T-helper 2 cell treated with Interferon-gamma antibody and Interleukin-4, amounts not matched to agents 100 ng/mL and 5 ng/mL, for 36 hours (primary cell): ENCODE results near the gene STK38. TPM values are rescaled to one million over a fixed set of nuclear protein-coding genes. Genes with fewer than 3 reads are reported as not detected.
"Not testable (repeated sequence)": the region's sequence is repeated elsewhere in the genome, so short reads cannot be mapped to it uniquely, and the experiment has no call there.

Experiments used
- intact Hi-C: fragments of 100-400 bp; cut with micrococcal nuclease; formaldehyde crosslinking; loops from one replicate; pipeline ENCODE4 v1.15.1; 2023
- total RNA-seq: library from RNA; stranded (reverse); gene quantifications from 2 replicates; pipeline ENCODE4 v1.2.3, GENCODE V29; 2022

Gene STK38
- total RNA-seq, 1 donor from 2014 or later, result 75.8 TPM

GRCh38 chr6:36491378-36491965, 55.8 kb downstream of the STK38 start:
- intact Hi-C loops, result no loop called here

GRCh38 chr6:36489426-36489825, 57.9 kb downstream of the STK38 start:
- intact Hi-C loops, result no loop called here

DNA sequence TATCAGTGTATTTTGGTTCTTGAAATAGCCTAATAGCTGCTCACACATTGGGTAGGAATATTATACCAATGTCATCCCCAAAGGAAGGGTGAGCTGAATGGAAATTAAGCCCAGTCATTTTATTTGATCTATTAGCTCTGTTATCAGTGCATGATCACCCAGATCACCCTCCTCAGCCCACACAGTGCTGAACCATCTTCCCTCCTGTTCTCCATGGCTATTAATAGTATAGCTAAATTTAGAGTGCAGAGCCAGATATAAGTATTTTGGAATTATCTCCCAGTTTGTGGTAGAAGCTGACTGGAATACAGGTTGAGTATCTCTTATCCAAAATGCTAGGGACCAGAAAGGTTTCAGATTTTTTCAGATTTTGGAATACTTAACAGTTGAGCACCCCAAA, 59.1 kb downstream of the STK38 start:
- intact Hi-C loops, result no loop called here

GRCh38 chr6:36487698-36488097, 59.6 kb downstream of the STK38 start:
- intact Hi-C loops, result no loop called here

DNA sequence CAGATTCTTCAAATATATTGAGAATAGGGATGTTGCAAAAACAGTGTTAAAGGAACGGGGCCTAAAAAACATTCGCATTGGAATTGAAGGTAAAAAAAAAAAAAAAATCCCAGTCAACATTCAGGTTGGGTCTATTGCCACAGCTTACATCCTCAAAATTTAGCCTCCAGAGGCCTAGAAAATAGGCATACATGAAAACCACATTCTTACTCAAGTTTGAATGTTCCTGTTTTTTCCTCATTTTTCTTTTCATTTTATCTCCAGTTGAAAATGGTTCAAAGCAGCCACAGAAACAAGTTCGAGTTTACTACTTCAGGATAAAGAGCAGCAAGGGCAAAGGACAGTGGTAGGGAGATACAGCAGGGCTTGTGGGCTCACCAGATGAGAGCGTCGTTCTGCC, 62.5 kb downstream of the STK38 start:
- intact Hi-C loops, result no loop called here

DNA sequence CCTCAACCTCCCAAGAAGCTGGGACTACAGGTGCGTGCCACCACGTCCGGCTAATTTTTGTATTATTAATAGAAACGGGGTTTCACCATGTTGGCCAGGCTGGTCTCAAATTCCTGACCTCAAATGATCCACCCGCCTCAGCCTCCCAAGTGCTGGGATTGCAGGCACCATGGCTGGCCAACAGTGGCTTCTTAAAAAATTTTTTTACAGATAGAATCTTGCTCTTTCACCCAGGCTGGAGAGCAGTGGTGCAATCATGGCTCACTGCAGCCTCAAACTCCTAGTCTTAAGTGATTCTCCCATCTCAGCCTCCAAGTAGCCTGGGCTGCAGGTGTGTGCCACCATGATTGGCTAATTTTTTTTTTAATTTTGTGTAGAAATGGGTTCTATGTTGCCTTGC, 64.0 kb downstream of the STK38 start:
- intact Hi-C loops, result not testable (repeated sequence)

GRCh38 chr6:36479256-36479655, 68.0 kb downstream of the STK38 start:
- intact Hi-C loops, result no loop called here

DNA sequence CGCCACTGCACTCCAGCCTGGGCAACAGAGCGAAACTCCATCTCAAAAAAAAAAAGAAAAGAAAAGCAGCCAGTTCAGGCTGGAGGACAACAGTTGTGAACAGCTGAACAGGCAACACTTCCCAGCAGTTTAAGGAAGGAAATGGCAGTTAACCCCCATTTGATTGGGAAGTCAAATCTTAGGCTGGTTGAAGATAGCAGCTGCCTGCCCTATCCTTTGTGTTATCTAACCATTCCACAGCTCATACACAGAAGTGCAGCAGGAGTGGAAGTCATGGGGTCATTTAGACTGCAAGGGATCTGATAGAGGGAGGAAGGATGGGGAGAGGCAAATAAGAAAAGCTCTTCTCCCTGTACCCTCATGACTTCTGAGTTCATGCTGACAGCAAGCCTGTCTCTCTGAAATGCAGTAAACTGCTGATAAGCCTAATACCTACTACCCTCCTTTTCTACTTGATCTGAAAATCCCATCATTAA, 69.2 kb downstream of the STK38 start:
- intact Hi-C loops, result no loop called here

DNA sequence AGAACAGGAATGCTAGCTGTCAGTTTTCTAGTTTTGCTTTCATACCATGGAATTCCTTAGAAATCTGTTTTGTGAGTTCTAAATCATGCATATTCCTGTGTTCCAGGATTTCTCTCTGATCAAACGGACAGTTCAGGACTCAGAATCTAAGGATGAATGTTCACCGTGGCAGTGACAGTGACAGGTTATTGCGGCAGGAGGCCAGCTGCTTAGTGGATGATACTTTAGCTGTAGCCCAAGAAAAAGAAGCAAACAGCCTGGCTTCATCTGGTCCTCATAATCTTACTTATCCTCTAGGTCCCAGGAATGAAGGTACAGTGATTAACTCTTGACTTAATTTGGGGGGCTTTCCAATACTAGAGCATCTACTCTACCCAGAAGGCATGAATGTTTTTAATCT, 77.3 kb downstream of the STK38 start:
- intact Hi-C loops, result no loop called here

GRCh38 chr6:36469148-36469661, 78.1 kb downstream of the STK38 start:
- intact Hi-C loops, result no loop called here

DNA sequence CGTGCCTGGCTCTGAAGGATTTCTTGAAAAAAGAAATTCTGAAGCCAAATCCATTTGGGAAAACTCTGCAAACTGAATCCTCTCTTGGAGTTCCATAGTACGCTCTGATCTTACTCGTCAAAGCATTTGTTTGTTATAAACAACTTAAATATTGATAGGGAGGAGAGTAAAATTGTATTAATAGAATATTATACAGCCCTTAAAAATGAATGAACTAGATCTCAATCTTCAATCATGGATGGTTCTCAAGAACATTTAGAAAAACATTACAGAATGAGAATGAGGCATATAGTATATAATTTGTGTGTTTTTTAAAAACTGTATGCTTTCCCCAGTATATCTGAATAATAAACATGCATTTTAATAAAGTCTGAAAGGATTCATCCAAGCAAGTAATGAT, 79.7 kb downstream of the STK38 start:
- intact Hi-C loops, result no loop called here

GRCh38 chr6:36464233-36464632, 83.0 kb downstream of the STK38 start:
- intact Hi-C loops, result no loop called here

DNA sequence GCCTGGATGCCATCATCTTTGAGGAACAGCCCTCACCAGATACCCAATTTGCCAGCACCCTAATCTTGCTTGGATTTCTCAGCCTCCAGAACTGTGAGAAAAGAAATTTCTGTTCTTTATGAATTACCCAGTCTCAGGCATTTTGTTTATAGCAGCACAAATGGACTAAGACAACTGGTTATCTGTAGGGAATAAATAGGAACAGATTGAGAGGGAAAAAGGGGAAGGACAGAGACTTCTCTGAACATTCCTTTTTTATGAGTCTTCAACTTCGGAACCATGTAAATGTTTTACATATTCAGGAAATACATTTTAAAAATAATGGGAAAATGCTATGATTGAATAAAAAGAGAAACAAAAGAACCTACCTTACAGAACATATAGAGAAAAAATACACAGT, 83.6 kb downstream of the STK38 start:
- intact Hi-C loops, result no loop called here

DNA sequence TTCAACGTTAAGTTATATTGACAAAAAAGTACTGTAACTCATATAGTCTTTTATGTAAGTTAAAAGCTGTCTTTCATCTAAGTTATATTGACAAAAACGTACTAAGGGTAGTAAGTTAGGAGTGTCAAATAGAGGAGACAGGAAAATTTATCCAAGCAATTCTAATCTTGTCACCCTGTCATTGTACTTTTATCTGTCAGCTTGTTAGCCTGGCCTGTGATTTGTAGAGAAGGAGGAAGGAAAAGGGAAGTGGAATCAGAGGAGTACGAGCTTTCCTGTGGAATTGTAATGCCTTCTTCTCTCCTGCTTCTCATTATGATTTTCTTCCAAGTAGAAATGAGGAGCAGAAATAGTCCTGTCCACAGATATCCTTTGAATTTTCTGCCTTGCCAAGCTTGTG, 85.6 kb downstream of the STK38 start:
- intact Hi-C loops, result no loop called here

- intact Hi-C loops, result no loop called here
These were observed 86.4 kb downstream of the STK38 start for GRCh38 chr6:36460916-36461315.

DNA sequence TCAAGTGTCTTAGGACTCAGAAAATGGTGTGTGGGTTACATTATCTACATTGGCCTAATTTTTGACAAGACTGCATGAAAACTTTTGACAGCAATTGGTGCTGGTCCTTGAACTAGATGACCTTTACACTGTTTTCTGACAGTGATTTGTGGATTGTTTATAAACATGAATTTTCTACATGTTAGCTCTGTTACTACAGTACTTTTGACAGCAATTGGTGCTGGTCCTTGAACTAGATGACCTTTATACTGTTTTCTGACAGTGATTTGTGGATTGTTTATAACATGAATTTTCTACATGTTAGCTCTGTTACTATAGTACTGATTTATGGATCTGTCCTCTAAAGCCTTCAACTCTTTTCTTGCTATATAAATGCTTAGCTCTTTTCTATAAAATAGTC, 87.8 kb downstream of the STK38 start:
- intact Hi-C loops, result no loop called here

- intact Hi-C loops, result no loop called here
These were observed 91.7 kb downstream of the STK38 start for GRCh38 chr6:36455486-36456027.

DNA sequence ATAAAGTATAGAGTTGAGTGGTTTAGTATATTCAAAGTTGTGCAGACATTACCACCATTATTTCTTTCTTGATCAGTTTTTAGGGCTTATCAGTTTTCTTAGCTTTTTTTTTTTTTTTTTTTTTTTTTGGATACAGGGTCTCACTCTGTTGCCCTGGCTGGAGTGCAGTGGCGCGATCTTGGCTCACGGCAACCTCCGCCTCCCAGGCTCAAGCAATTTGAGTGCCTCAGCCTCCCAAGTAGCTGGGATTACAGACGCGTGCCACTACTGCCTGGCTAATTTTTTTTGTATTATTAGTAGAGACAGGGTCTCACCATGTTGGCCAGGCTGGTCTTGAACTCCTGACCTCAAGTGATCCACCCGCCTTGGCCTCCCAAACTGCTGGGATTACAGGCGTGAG, 94.4 kb downstream of the STK38 start:
- intact Hi-C loops, result not testable (repeated sequence)

DNA sequence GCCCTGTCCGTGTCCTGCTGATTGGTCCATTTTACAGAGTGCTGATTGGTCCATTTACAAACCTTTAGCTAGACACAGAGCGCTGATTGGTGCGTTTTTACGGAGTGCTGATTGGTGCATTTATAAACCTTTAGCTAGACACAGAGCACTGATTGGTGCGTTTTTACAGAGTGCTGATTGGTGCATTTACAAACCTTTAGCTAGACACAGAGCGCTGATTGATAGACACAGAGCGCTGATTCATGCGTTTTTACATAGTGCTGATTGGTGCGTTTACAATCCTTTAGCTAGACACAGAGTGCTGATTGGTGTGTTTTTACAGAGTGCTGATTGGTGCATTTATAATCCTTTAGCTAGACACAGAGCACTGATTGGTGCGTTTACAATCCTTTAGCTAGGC, 98.1 kb downstream of the STK38 start:
- intact Hi-C loops, result not testable (repeated sequence)

DNA sequence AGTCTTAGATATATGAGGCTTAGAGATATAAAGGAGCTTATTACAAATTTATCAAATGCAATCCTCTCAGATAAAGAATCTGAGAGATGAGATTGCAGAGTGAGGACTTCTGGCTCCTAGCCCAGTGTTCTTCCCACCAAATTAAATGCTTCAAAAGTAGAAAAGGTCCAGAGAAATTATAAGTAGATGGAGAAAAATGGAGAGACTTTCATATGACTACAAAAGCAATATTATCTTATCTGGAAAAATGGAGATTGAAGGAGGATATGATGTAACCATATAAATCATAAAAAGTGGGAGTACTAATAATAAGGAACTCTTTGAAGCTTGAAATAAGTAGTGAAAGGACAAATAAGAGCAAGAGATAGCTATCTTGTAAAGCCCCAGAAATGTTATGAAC, 101.7 kb downstream of the STK38 start:
- intact Hi-C loops, result no loop called here

GRCh38 chr6:36444470-36444869, 102.8 kb downstream of the STK38 start:
- intact Hi-C loops, result loop anchor here (5.0 kb wide), 3 partner anchors 238 to 417 kb away; partner anchors contain the start of gene MAPK14
